ENCODE results near the gene AFAP1. TPM values are rescaled to one million over a fixed set of nuclear protein-coding genes. Genes with fewer than 3 reads are reported as not detected.
A peak's percentile ranks its signal among the peaks of the same experiment; 100 is the strongest.

The AFAP1 gene
- total and polyA plus RNA-seq, 8 donors: 23.6 to 31.4 (median 27.4) TPM

- H3K27me3 ChIP-seq: peaks cover 0 to 6% of the 10 kb centered on the region in 2 donors
- H3K36me3 ChIP-seq: no peaks in the 10 kb centered on the region
- H3K4me1 ChIP-seq: no peaks in the 10 kb centered on the region
- no peaks in the 10 kb centered on the region for H3K9me3 ChIP-seq
- TF ChIP-seq CTCF (IDR thresholded peaks at IDR 0.05): no peak
- ATAC-seq (no peak), DNase-seq (peak in 1 of 4 donors; percentile 53)
- no peak overlapping the region for H3K4me3 ChIP-seq
- intact Hi-C loops (cut with DNase I): loop anchor here in 1 of 2 donors (10.0 kb wide), 1 partner anchor 532 kb away; the partner anchor contains the start of gene SORCS2
- H3K27ac ChIP-seq: no peak overlapping the region
Observed at GRCh38 chr4:7726665-7727413, 212.8 kb downstream of the AFAP1 start.

DNA sequence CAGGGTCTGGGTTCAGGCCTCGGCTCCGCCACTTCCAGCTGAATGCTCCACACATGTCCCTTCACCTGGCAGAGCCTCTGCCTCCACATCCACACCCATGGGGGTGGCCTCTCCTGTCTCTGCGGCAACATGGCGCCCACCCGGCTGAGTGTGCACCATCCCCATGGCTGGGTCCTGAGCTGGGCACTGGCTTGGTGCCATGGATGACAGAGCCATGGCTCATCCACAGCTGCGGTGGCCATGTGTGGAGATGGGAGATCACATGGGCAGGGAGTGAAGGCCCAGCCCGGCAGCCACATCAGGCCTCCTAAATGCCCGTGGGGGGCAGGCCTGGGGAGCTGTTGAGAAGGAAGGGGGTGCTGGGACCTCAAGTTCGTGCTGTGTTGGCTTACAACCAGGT lies 213.7 kb downstream of the AFAP1 start:
- H3K36me3 ChIP-seq: no peaks in the 10 kb centered on the region
- H3K4me1 ChIP-seq: no peaks in the 10 kb centered on the region
- no peak overlapping the region for H3K4me3 ChIP-seq
- peaks cover 0 to 12% of the 10 kb centered on the region in 2 donors for H3K27me3 ChIP-seq
- H3K9me3 ChIP-seq: no peaks in the 10 kb centered on the region
- H3K27ac ChIP-seq: no peak overlapping the region
- TF ChIP-seq CTCF (IDR thresholded peaks at IDR 0.05): no peak
- intact Hi-C loops (cut with DNase I): loop anchor here in 1 of 2 donors (10.0 kb wide), 1 partner anchor 531 kb away; the partner anchor contains the start of gene SORCS2
- DNase-seq (peak in 1 of 4 donors; percentile 57), ATAC-seq (no peak)

DNA sequence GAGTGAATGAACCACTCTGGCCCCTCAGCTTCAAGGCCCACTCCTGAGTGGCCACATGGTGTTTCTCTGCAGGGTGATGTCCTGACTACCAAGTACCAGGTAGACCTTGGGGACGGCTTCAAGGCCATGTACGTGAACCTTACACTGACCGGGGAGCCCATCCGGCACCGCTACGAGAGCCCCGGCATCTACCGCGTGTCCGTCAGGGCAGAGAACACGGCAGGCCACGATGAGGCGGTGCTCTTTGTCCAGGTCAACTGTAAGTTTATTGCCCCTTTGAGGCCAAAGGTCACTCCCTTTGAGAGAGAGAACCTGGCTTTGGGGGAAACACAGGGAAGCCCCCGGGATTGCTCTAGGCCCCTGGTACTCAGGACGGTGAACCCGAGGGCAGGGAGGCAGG lies 216.0 kb downstream of the AFAP1 start:
- TF ChIP-seq CTCF (IDR thresholded peaks at IDR 0.05): no peak
- DNase-seq (peak in 1 of 4 donors; percentile 53), ATAC-seq (no peak)
- H3K9me3 ChIP-seq: no peaks in the 10 kb centered on the region
- H3K36me3 ChIP-seq: no peaks in the 10 kb centered on the region
- no peak overlapping the region for H3K27ac ChIP-seq
- H3K4me3 ChIP-seq: no peak overlapping the region
- intact Hi-C loops (cut with DNase I): loop anchor here in 1 of 2 donors (10.0 kb wide), 1 partner anchor 529 kb away; the partner anchor contains the start of gene SORCS2
- H3K27me3 ChIP-seq: peaks cover 0 to 33% of the 10 kb centered on the region in 2 donors
- H3K4me1 ChIP-seq: no peaks in the 10 kb centered on the region

- Histone ChIP-seq H3K27me3 (peaks cover 0 to 33% of the 10 kb centered on the region in 2 donors), H3K27ac (no peak overlapping the region), H3K4me1 (no peaks in the 10 kb centered on the region), H3K4me3 (no peak overlapping the region), H3K36me3 (no peaks in the 10 kb centered on the region), H3K9me3 (no peaks in the 10 kb centered on the region)
- TF ChIP-seq CTCF (IDR thresholded peaks at IDR 0.05): no peak
- intact Hi-C loops (cut with DNase I): loop anchor here in 1 of 2 donors (10.0 kb wide), 1 partner anchor 528 kb away; the partner anchor contains the start of gene SORCS2
- DNase-seq: peak in 1 of 4 donors; percentile 43
- no peak for ATAC-seq
Observed at GRCh38 chr4:7722766-7723387, 216.8 kb downstream of the AFAP1 start.

DNA sequence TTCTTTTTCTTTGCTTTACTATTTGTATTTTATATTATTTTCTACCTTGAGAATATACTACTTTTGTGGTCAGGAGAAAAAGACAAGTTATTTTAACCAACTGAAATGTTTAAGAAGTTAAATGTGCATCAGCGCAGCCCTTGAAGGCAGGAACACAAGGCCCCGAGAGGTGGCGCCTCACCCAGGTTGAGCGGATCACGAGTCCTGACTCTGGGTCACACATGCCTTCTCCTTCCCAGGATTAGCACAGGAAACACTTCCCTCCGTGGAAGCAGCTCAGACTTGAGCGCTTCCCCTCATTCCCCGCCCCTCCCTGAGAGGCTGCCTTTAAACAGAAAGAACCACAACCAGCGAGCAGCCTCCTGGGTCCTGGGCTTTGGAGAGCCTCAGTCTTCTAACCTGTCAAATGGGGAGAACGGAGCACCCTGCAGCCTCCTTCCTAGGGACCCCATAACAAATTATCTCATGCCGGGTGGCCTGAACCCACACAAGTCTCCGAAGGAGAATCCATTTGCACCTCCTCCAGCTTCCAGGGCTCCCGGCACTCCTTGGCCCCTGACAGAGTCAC lies 217.6 kb downstream of the AFAP1 start:
- Histone ChIP-seq H3K36me3 (no peaks in the 10 kb centered on the region), H3K27ac (no peak overlapping the region), H3K4me1 (no peaks in the 10 kb centered on the region), H3K9me3 (no peaks in the 10 kb centered on the region), H3K27me3 (peaks cover 0 to 33% of the 10 kb centered on the region in 2 donors), H3K4me3 (no peak overlapping the region)
- ATAC-seq (no peak), DNase-seq (peak in 1 of 4 donors; percentile 37)
- intact Hi-C loops (cut with DNase I): loop anchor here in 1 of 2 donors (10.0 kb wide), 1 partner anchor 527 kb away; the partner anchor contains the start of gene SORCS2
- TF ChIP-seq CTCF (IDR thresholded peaks at IDR 0.05): no peak

Measured in left lung (tissue), 10 donors.